Mesodermal cell (in vitro differentiated cells): ENCODE data around the gene CAMSAP2.

Experiments used
- H3K27ac ChIP-seq: 2 replicates; pipeline ENCODE4 v1.7.0; 2013; ENCODE audit warnings: mild to moderate bottlenecking, low read depth, low read length, moderate library complexity; ENCODE audit not compliant: severe bottlenecking
- H3K36me3 ChIP-seq: 2 replicates; pipeline ENCODE4 v1.7.1; 2013; ENCODE audit warnings: mild to moderate bottlenecking, low read length, moderate library complexity; ENCODE audit not compliant: control insufficient read depth, insufficient read depth
- H3K4me1 ChIP-seq: one replicate; pipeline ENCODE4 v1.7.1; 2013; ENCODE audit warnings: mild to moderate bottlenecking, low read length; ENCODE audit not compliant: insufficient read depth, control insufficient read depth, poor library complexity, severe bottlenecking
- H3K4me3 ChIP-seq: 2 replicates; pipeline ENCODE4 v1.7.0; 2013; ENCODE audit warnings: low read length, control low read depth, mild to moderate bottlenecking; ENCODE audit not compliant: insufficient read depth, poor library complexity, severe bottlenecking; ENCODE audit errors: extremely low read depth
- H3K9me3 ChIP-seq: 2 replicates; pipeline ENCODE4 v1.7.1; 2013; ENCODE audit warnings: mild to moderate bottlenecking, low read length, moderate library complexity; ENCODE audit not compliant: control insufficient read depth
- WGBS, 2 experiments: methylation state at CpG; one replicate each; pipeline ENCODE4 v1.1.5; 2013; ENCODE audit warnings: missing lambda C conversion rate in 2 of 2; ENCODE audit not compliant: insufficient coverage in 2 of 2; 5-methylcytosine and 5-hydroxymethylcytosine counted together

The CAMSAP2 gene

GRCh38 chr1:200899451-200899915, 160.8 kb downstream of the CAMSAP2 start:
- H3K36me3 ChIP-seq = peaks cover 47% of the 10 kb centered on the region
- H3K9me3 ChIP-seq = no peaks in the 10 kb centered on the region
- H3K4me1 ChIP-seq = peaks cover 26% of the 10 kb centered on the region
- no peak overlapping the region for H3K4me3 ChIP-seq
- no peak overlapping the region for H3K27ac ChIP-seq
- WGBS, 2 experiments = 91 to 97% methylated on average over 6 to 8 of the region's 10 CpGs

- Histone ChIP-seq H3K4me1 (peaks cover 19% of the 10 kb centered on the region), H3K4me3 (no peak overlapping the region), H3K36me3 (peaks cover 49% of the 10 kb centered on the region), H3K9me3 (no peaks in the 10 kb centered on the region), H3K27ac (no peak overlapping the region)
- WGBS, 2 experiments = 97 to 99% methylated on average over 11 to 15 of the region's 16 CpGs
These were observed 161.5 kb downstream of the CAMSAP2 start for GRCh38 chr1:200899954-200900867.

GRCh38 chr1:200900877-200901276, 162.2 kb downstream of the CAMSAP2 start:
- peaks cover 12% of the 10 kb centered on the region for H3K4me1 ChIP-seq
- H3K27ac ChIP-seq = no peak overlapping the region
- H3K9me3 ChIP-seq = no peaks in the 10 kb centered on the region
- H3K4me3 ChIP-seq = no peak overlapping the region
- H3K36me3 ChIP-seq = peaks cover 49% of the 10 kb centered on the region
- 96 to 99% methylated on average over 14 to 15 of the region's 17 CpGs for WGBS, 2 experiments

- H3K4me1 ChIP-seq = peaks cover 10% of the 10 kb centered on the region
- peaks cover 49% of the 10 kb centered on the region for H3K36me3 ChIP-seq
- WGBS, 2 experiments = 96 to 100% methylated on average over 2 to 5 of the region's 5 CpGs
- H3K27ac ChIP-seq = no peak overlapping the region
- no peak overlapping the region for H3K4me3 ChIP-seq
- H3K9me3 ChIP-seq = no peaks in the 10 kb centered on the region
These were observed 162.7 kb downstream of the CAMSAP2 start for GRCh38 chr1:200901350-200901749.

GRCh38 chr1:200901796-200902444, 163.2 kb downstream of the CAMSAP2 start:
- H3K4me3 ChIP-seq = no peak overlapping the region
- no peak overlapping the region for H3K27ac ChIP-seq
- 87 to 92% methylated on average over 6 to 8 of the region's 8 CpGs for WGBS, 2 experiments
- peaks cover 55% of the 10 kb centered on the region for H3K36me3 ChIP-seq
- H3K9me3 ChIP-seq = no peaks in the 10 kb centered on the region
- peaks cover 4% of the 10 kb centered on the region for H3K4me1 ChIP-seq

- 89 to 100% methylated on average over 1 to 4 of the region's 5 CpGs for WGBS, 2 experiments
- Histone ChIP-seq H3K4me1 (no peaks in the 10 kb centered on the region), H3K9me3 (no peaks in the 10 kb centered on the region), H3K27ac (no peak overlapping the region), H3K4me3 (no peak overlapping the region), H3K36me3 (peaks cover 72% of the 10 kb centered on the region)
These were observed 165.1 kb downstream of the CAMSAP2 start for GRCh38 chr1:200903793-200904192.

- Histone ChIP-seq H3K27ac (no peak overlapping the region), H3K36me3 (peaks cover 73% of the 10 kb centered on the region), H3K4me3 (no peak overlapping the region), H3K9me3 (no peaks in the 10 kb centered on the region), H3K4me1 (no peaks in the 10 kb centered on the region)
These were observed 166.1 kb downstream of the CAMSAP2 start for GRCh38 chr1:200904772-200905171.

- H3K27ac ChIP-seq = no peak overlapping the region
- 80% methylated on average over 1 of the region's 4 CpGs; no CpG with 5 or more reads in 1 of the 2 experiments for WGBS, 2 experiments
These were observed 166.8 kb downstream of the CAMSAP2 start for GRCh38 chr1:200905411-200906052.

GRCh38 chr1:200906491-200906890, 167.8 kb downstream of the CAMSAP2 start:
- Histone ChIP-seq H3K4me3 (no peak overlapping the region), H3K9me3 (no peaks in the 10 kb centered on the region), H3K36me3 (peaks cover 73% of the 10 kb centered on the region), H3K27ac (no peak overlapping the region), H3K4me1 (no peaks in the 10 kb centered on the region)
- 90 to 100% methylated on average over 1 of the region's 2 CpGs for WGBS, 2 experiments

More at GRCh38 chr1:200905411-200906052, 166.8 kb downstream of the CAMSAP2 start:
- Histone ChIP-seq H3K4me1 (no peaks in the 10 kb centered on the region), H3K4me3 (no peak overlapping the region), H3K9me3 (no peaks in the 10 kb centered on the region), H3K36me3 (peaks cover 73% of the 10 kb centered on the region)

GRCh38 chr1:200907611-200908097, 169.0 kb downstream of the CAMSAP2 start:
- Histone ChIP-seq H3K4me1 (no peaks in the 10 kb centered on the region), H3K9me3 (no peaks in the 10 kb centered on the region), H3K27ac (no peak overlapping the region), H3K4me3 (no peak overlapping the region), H3K36me3 (peaks cover 71% of the 10 kb centered on the region)
- WGBS, 2 experiments = 95 to 100% methylated on average over 3 to 4 of the region's 5 CpGs
